ENCODE data around the gene YBX1.

YBX1 gene

DNA sequence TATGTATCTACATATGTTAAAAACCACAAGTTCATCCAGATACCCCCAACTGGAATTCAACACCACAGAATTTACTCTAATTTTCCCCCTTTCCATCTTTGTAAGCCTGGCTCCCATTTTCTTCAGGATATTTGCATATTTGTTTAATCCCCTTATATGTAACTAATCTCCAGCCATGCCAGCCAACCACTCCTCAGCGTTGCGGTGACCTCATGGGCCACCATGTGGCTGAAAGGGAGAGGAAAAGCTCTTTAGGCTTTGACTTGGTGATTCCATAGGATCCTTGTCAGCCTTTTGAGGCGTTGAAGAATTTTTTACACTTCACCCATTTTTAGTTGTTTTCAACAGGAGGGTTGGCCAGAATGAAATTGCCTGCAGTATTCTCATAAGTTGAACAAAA lies 47.8 kb downstream of the YBX1 start:
- 0 out of 2 replicates have a peak, but pooled peaks cover 2% of the 10 kb centered on the region for H3K4me1 ChIP-seq (ENCODE audit: control insufficient read depth, low read length)
- no peak overlapping the region for H3K4me2 ChIP-seq (ENCODE audit: low read length)

DNA sequence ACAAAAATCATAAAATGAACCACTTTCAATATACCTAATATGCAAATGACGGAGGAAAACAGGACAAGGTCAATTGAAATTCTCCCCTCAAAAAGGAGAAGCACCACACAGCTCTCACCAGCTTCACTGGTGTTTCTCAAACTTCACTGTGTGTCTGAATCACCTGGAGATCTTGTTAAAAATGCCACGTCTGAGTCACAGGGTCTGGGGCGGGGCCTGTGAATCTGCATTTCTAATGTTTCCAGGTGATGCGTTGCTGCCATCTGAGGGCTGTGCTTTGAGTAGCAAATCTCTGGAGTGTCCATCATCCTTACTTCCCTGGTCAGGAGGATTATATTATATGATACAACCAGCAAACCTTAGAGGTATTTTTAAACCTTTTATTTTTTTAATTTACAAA lies 48.8 kb downstream of the YBX1 start:
- Histone ChIP-seq H3K9me3 (ENCODE audit: control insufficient read depth, insufficient read depth, low read length) (no peaks in the 10 kb centered on the region), H3F3A (ENCODE audit: control insufficient read depth, insufficient read depth) (no peaks in the 10 kb centered on the region), H3K27me3 (ENCODE audit: control insufficient read depth, low read length) (no peaks in the 10 kb centered on the region), H3K9me2 (replicated peaks; ENCODE audit: control insufficient read depth, low read length) (no peaks in the 10 kb centered on the region), H3K27ac (ENCODE audit: low read depth, low read length) (no peak overlapping the region), H3K4me1 (ENCODE audit: control insufficient read depth, low read length) (0 out of 2 replicates have a peak, but pooled peaks cover 2% of the 10 kb centered on the region), H3K4me3 (ENCODE audit: low read length) (no peak overlapping the region), H3K4me2 (ENCODE audit: low read length) (no peak overlapping the region), H4K20me1 (ENCODE audit: control insufficient read depth, insufficient read depth, low read depth, low read length) (no peaks in the 10 kb centered on the region), H3K36me3 (ENCODE audit: control insufficient read depth, low read length) (no peaks in the 10 kb centered on the region), H3K79me2 (ENCODE audit: control insufficient read depth, low read length) (no peaks in the 10 kb centered on the region)
- TF ChIP-seq EZH2phosphoT487 (IDR thresholded peaks at IDR 0.05; ENCODE audit: borderline replicate concordance, low read length): no peak
- TF ChIP-seq, protein P1, sequence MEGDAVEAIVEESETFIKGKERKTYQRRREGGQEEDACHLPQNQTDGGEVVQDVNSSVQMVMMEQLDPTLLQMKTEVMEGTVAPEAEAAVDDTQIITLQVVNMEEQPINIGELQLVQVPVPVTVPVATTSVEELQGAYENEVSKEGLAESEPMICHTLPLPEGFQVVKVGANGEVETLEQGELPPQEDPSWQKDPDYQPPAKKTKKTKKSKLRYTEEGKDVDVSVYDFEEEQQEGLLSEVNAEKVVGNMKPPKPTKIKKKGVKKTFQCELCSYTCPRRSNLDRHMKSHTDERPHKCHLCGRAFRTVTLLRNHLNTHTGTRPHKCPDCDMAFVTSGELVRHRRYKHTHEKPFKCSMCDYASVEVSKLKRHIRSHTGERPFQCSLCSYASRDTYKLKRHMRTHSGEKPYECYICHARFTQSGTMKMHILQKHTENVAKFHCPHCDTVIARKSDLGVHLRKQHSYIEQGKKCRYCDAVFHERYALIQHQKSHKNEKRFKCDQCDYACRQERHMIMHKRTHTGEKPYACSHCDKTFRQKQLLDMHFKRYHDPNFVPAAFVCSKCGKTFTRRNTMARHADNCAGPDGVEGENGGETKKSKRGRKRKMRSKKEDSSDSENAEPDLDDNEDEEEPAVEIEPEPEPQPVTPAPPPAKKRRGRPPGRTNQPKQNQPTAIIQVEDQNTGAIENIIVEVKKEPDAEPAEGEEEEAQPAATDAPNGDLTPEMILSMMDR (IDR thresholded peaks at IDR 0.05; ENCODE audit: low read depth, low read length, poor library complexity, severe bottlenecking): peak; percentile 21

More for the DNA sequence above, 47.8 kb downstream of the YBX1 start:
- TF ChIP-seq, protein P1 (IDR thresholded peaks at IDR 0.05; ENCODE audit: low read depth, low read length, poor library complexity, severe bottlenecking): no peak
- TF ChIP-seq EZH2phosphoT487 (IDR thresholded peaks at IDR 0.05; ENCODE audit: borderline replicate concordance, low read length): no peak
- no peak overlapping the region for H3K27ac ChIP-seq (ENCODE audit: low read depth, low read length)
- no peaks in the 10 kb centered on the region for H4K20me1 ChIP-seq (ENCODE audit: control insufficient read depth, insufficient read depth, low read depth, low read length)
- no peaks in the 10 kb centered on the region for H3K27me3 ChIP-seq (ENCODE audit: control insufficient read depth, low read length)
- no peaks in the 10 kb centered on the region for H3K79me2 ChIP-seq (ENCODE audit: control insufficient read depth, low read length)
- H3F3A ChIP-seq (ENCODE audit: control insufficient read depth, insufficient read depth): no peaks in the 10 kb centered on the region
- H3K9me3 ChIP-seq (ENCODE audit: control insufficient read depth, insufficient read depth, low read length): no peaks in the 10 kb centered on the region
- no peaks in the 10 kb centered on the region for H3K36me3 ChIP-seq (ENCODE audit: control insufficient read depth, low read length)
- no peak overlapping the region for H3K4me3 ChIP-seq (ENCODE audit: low read length)
- H3K9me2 ChIP-seq (replicated peaks; ENCODE audit: control insufficient read depth, low read length): no peaks in the 10 kb centered on the region

DNA sequence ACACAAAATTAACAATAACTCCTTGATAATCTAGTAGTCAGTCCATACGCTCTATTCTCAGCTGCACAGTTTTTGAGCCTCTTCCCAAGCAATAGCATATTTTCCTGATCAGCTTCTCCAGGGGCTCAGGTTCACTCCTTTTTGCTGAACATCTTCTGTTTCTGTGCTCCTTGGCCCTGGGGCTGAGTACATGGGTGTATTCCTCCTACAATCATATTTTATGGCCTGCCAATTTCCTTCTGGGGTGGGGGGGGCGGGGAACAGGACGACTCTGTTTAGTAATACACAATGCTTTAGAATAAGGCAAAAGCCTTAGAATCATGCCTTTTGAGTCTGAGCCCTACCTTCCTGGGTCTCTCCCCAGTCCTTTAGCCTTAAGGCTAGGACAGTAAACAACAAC lies 49.4 kb downstream of the YBX1 start:
- no peaks in the 10 kb centered on the region for H3F3A ChIP-seq (ENCODE audit: control insufficient read depth, insufficient read depth)
- no peak overlapping the region for H3K4me2 ChIP-seq (ENCODE audit: low read length)
- no peaks in the 10 kb centered on the region for H3K79me2 ChIP-seq (ENCODE audit: control insufficient read depth, low read length)
- no peaks in the 10 kb centered on the region for H3K27me3 ChIP-seq (ENCODE audit: control insufficient read depth, low read length)
- no peaks in the 10 kb centered on the region for H4K20me1 ChIP-seq (ENCODE audit: control insufficient read depth, insufficient read depth, low read depth, low read length)
- H3K27ac ChIP-seq (ENCODE audit: low read depth, low read length): no peak overlapping the region
- 0 out of 2 replicates have a peak, but pooled peaks cover 2% of the 10 kb centered on the region for H3K4me1 ChIP-seq (ENCODE audit: control insufficient read depth, low read length)
- H3K9me2 ChIP-seq (replicated peaks; ENCODE audit: control insufficient read depth, low read length): no peaks in the 10 kb centered on the region
- no peaks in the 10 kb centered on the region for H3K36me3 ChIP-seq (ENCODE audit: control insufficient read depth, low read length)
- no peak for TF ChIP-seq EZH2phosphoT487 (IDR thresholded peaks at IDR 0.05; ENCODE audit: borderline replicate concordance, low read length)
- TF ChIP-seq, protein P1 (IDR thresholded peaks at IDR 0.05; ENCODE audit: low read depth, low read length, poor library complexity, severe bottlenecking): no peak
- H3K4me3 ChIP-seq (ENCODE audit: low read length): no peak overlapping the region
- H3K9me3 ChIP-seq (ENCODE audit: control insufficient read depth, insufficient read depth, low read length): no peaks in the 10 kb centered on the region
